ENCODE results near the gene PLS1.

GRCh38 chr3:142611206-142611605, 15.0 kb downstream of the PLS1 start:
- no peak for TF ChIP-seq POLR2A (IDR thresholded peaks at IDR 0.05; ENCODE audit: control extremely low read depth in 1 of 2, low read depth in 2 of 2, low read length in 2 of 2)
- TF ChIP-seq CTCF (IDR thresholded peaks at IDR 0.05; ENCODE audit: control extremely low read depth in 1 of 3, insufficient read depth in 1 of 3, low read depth in 1 of 3, low read length in 3 of 3): no peak
- no peak for TF ChIP-seq YY1 (IDR thresholded peaks at IDR 0.05; ENCODE audit: low read depth, low read length)
- TF ChIP-seq SP4 (IDR thresholded peaks at IDR 0.05; ENCODE audit: low read length): no peak
- no peak for TF ChIP-seq RBBP5 (IDR thresholded peaks at IDR 0.05; ENCODE audit: borderline replicate concordance, low read depth, low read length)
- TF ChIP-seq HDAC6 (IDR thresholded peaks at IDR 0.05; ENCODE audit: low read depth, low read length): no peak
- TF ChIP-seq CHD2 (IDR thresholded peaks at IDR 0.05; ENCODE audit: low read length): no peak
- no peak for TF ChIP-seq USF2 (IDR thresholded peaks at IDR 0.05; ENCODE audit: low read length)
- no peak for TF ChIP-seq GABPA (IDR thresholded peaks at IDR 0.05; ENCODE audit: borderline replicate concordance, insufficient read depth, low read length)
- no peak for TF ChIP-seq RNF2 (IDR thresholded peaks at IDR 0.05; ENCODE audit: borderline replicate concordance, low read depth, low read length, missing control alignments, poor library complexity, severe bottlenecking)
- no peak for TF ChIP-seq MAFK (IDR thresholded peaks at IDR 0.05; ENCODE audit: low read depth, low read length)
- no peak for TF ChIP-seq ZNF274 (IDR thresholded peaks at IDR 0.05; ENCODE audit: borderline replicate concordance, extremely low read depth, low read length)
- no peak for TF ChIP-seq KDM1A (IDR thresholded peaks at IDR 0.05; ENCODE audit: borderline replicate concordance, low read length)
